ENCODE results near the gene ERP27. TPM values are rescaled to one million over a fixed set of nuclear protein-coding genes. Genes with fewer than 3 reads are reported as not detected.

Gene ERP27
- total RNA-seq, 1 donor from 2014 or later = 1.0 TPM

- Histone ChIP-seq H3K79me2 (ENCODE audit: insufficient read depth, low read length) (no peaks in the 10 kb centered on the region), H2AFZ (ENCODE audit: low read depth, low read length) (no peak overlapping the region), H3K27ac (ENCODE audit: low read depth, low read length) (no peak overlapping the region), H3K27me3 (ENCODE audit: insufficient read depth, low read length) (no peaks in the 10 kb centered on the region), H3K36me3 (ENCODE audit: insufficient read depth, low read length) (no peaks in the 10 kb centered on the region), H3K4me1 (ENCODE audit: insufficient read depth, low read length) (peaks cover 12% of the 10 kb centered on the region), H3K4me2 (ENCODE audit: low read length) (no peak overlapping the region), H4K20me1 (ENCODE audit: insufficient read depth, low read length) (no peaks in the 10 kb centered on the region), H3K9ac (ENCODE audit: low read length) (no peak overlapping the region), H3K9me3 (ENCODE audit: insufficient read depth, low read depth, low read length) (no peaks in the 10 kb centered on the region), H3K4me3 (ENCODE audit: insufficient read depth, low read depth, low read length) (no peak overlapping the region)
- no peaks in the 10 kb centered on the region for H3K36me3 Mint-ChIP-seq (ENCODE audit: low read depth, unreplicated experiment)
- peaks cover 2% of the 10 kb centered on the region for H3K9me3 Mint-ChIP-seq (ENCODE audit: unreplicated experiment)
- no peak overlapping the region for H3K27ac Mint-ChIP-seq (ENCODE audit: unreplicated experiment)
- H3K4me1 Mint-ChIP-seq (ENCODE audit: low read depth, unreplicated experiment) = peaks cover 9% of the 10 kb centered on the region
- H3K27me3 Mint-ChIP-seq (ENCODE audit: low read depth, unreplicated experiment) = no peaks in the 10 kb centered on the region
- FAIRE-seq (no peak), DNase-seq (ENCODE audit: low read depth) (no peak)
- H3K4me3 Mint-ChIP-seq (ENCODE audit: unreplicated experiment) = no peak overlapping the region
- TF ChIP-seq EZH2 (IDR thresholded peaks at IDR 0.05; ENCODE audit: insufficient read depth, low read length) (no peak), CTCF (IDR thresholded peaks at IDR 0.05; ENCODE audit: insufficient read depth, low read depth, low read length) (no peak)
These were observed 30.4 kb downstream of the ERP27 start for GRCh38 chr12:14907953-14908352.

GRCh38 chr12:14906114-14906513, 32.2 kb downstream of the ERP27 start:
- DNase-seq (ENCODE audit: low read depth) (no peak), FAIRE-seq (no peak)
- TF ChIP-seq EZH2 (IDR thresholded peaks at IDR 0.05; ENCODE audit: insufficient read depth, low read length) (no peak), CTCF (IDR thresholded peaks at IDR 0.05; ENCODE audit: insufficient read depth, low read depth, low read length) (no peak)
- H3K79me2 ChIP-seq (ENCODE audit: insufficient read depth, low read length) = no peaks in the 10 kb centered on the region
- no peaks in the 10 kb centered on the region for H3K9me3 ChIP-seq (ENCODE audit: insufficient read depth, low read depth, low read length)
- H3K36me3 Mint-ChIP-seq (ENCODE audit: low read depth, unreplicated experiment) = no peaks in the 10 kb centered on the region
- peaks cover 2% of the 10 kb centered on the region for H3K9me3 Mint-ChIP-seq (ENCODE audit: unreplicated experiment)
- no peaks in the 10 kb centered on the region for H3K27me3 ChIP-seq (ENCODE audit: insufficient read depth, low read length)
- H3K4me2 ChIP-seq (ENCODE audit: low read length) = no peak overlapping the region
- no peak overlapping the region for H3K4me3 ChIP-seq (ENCODE audit: insufficient read depth, low read depth, low read length)
- no peak overlapping the region for H2AFZ ChIP-seq (ENCODE audit: low read depth, low read length)
- no peak overlapping the region for H3K9ac ChIP-seq (ENCODE audit: low read length)
- H3K4me3 Mint-ChIP-seq (ENCODE audit: unreplicated experiment) = no peak overlapping the region
- H3K27ac Mint-ChIP-seq (ENCODE audit: unreplicated experiment) = no peak overlapping the region
- peaks cover 9% of the 10 kb centered on the region for H3K4me1 Mint-ChIP-seq (ENCODE audit: low read depth, unreplicated experiment)
- no peaks in the 10 kb centered on the region for H3K36me3 ChIP-seq (ENCODE audit: insufficient read depth, low read length)
- H3K27me3 Mint-ChIP-seq (ENCODE audit: low read depth, unreplicated experiment) = no peaks in the 10 kb centered on the region
- no peak overlapping the region for H3K27ac ChIP-seq (ENCODE audit: low read depth, low read length)
- no peaks in the 10 kb centered on the region for H4K20me1 ChIP-seq (ENCODE audit: insufficient read depth, low read length)
- H3K4me1 ChIP-seq (ENCODE audit: insufficient read depth, low read length) = peaks cover 12% of the 10 kb centered on the region

GRCh38 chr12:14905269-14906004, 32.9 kb downstream of the ERP27 start:
- H3K27me3 Mint-ChIP-seq (ENCODE audit: low read depth, unreplicated experiment) = no peaks in the 10 kb centered on the region
- Histone ChIP-seq H3K27ac (ENCODE audit: low read depth, low read length) (no peak overlapping the region), H3K79me2 (ENCODE audit: insufficient read depth, low read length) (no peaks in the 10 kb centered on the region), H3K4me3 (ENCODE audit: insufficient read depth, low read depth, low read length) (no peak overlapping the region), H4K20me1 (ENCODE audit: insufficient read depth, low read length) (no peaks in the 10 kb centered on the region), H3K4me1 (ENCODE audit: insufficient read depth, low read length) (peaks cover 6% of the 10 kb centered on the region), H3K9ac (ENCODE audit: low read length) (no peak overlapping the region), H3K36me3 (ENCODE audit: insufficient read depth, low read length) (no peaks in the 10 kb centered on the region), H2AFZ (ENCODE audit: low read depth, low read length) (no peak overlapping the region), H3K27me3 (ENCODE audit: insufficient read depth, low read length) (no peaks in the 10 kb centered on the region), H3K9me3 (ENCODE audit: insufficient read depth, low read depth, low read length) (no peaks in the 10 kb centered on the region), H3K4me2 (ENCODE audit: low read length) (no peak overlapping the region)
- H3K36me3 Mint-ChIP-seq (ENCODE audit: low read depth, unreplicated experiment) = no peaks in the 10 kb centered on the region
- H3K27ac Mint-ChIP-seq (ENCODE audit: unreplicated experiment) = no peak overlapping the region
- no peak for DNase-seq (ENCODE audit: low read depth)
- FAIRE-seq = no peak
- no peak overlapping the region for H3K4me3 Mint-ChIP-seq (ENCODE audit: unreplicated experiment)
- peaks cover 6% of the 10 kb centered on the region for H3K4me1 Mint-ChIP-seq (ENCODE audit: low read depth, unreplicated experiment)
- peaks cover 2% of the 10 kb centered on the region for H3K9me3 Mint-ChIP-seq (ENCODE audit: unreplicated experiment)
- TF ChIP-seq EZH2 (IDR thresholded peaks at IDR 0.05; ENCODE audit: insufficient read depth, low read length) (no peak), CTCF (IDR thresholded peaks at IDR 0.05; ENCODE audit: insufficient read depth, low read depth, low read length) (no peak)

All from astrocyte (in vitro differentiated cells and primary cell).